HepG2 (cell line): ENCODE data around the gene SLC16A3. TPM values are rescaled to one million over a fixed set of nuclear protein-coding genes. Genes with fewer than 3 reads are reported as not detected.

Source experiments
- DRAP1 ChIP-seq: IDR thresholded peaks from 2 replicates; pipeline ENCODE4 v1.6.1; 2016; ENCODE audit warnings: missing genetic modification reagents, missing compliant biosample characterization
- FOXK1 ChIP-seq: sonication (generic); formaldehyde crosslinking; IDR thresholded peaks from 2 replicates; pipeline ENCODE4 v1.4.0; 2020; ENCODE audit warnings: low read depth, missing genetic modification reagents, borderline replicate concordance
- MEF2D ChIP-seq: sonication (generic); formaldehyde crosslinking; IDR thresholded peaks from 2 replicates; pipeline ENCODE4 v1.5.1; 2020; ENCODE audit warnings: mild to moderate bottlenecking, missing genetic modification reagents
- NCOA2 ChIP-seq: sonication (generic); formaldehyde crosslinking; IDR thresholded peaks from 2 replicates; pipeline ENCODE4 v1.8.0; 2022; ENCODE audit warnings: inconsistent platforms
- NONO ChIP-seq, 2 experiments: fragments of 450-650 bp in 1 of 2; sonication (generic) in 1 of 2; formaldehyde crosslinking in 1 of 2; IDR thresholded peaks in 1 of 2; conservative IDR thresholded peaks in 1 of 2; 2 replicates each; pipeline versions ENCODE4 v1.6.1 to v1.8.0; 2017 to 2022; ENCODE audit warnings: mild to moderate bottlenecking in 1 of 2, missing genetic modification reagents in 1 of 2, moderate library complexity in 1 of 2
- PATZ1 ChIP-seq: sonication (generic); formaldehyde crosslinking; IDR thresholded peaks from 2 replicates; pipeline ENCODE4 v1.4.0; 2020; ENCODE audit warnings: missing genetic modification reagents
- SMARCE1 ChIP-seq: fragments of 450-650 bp; IDR thresholded peaks from 2 replicates; pipeline ENCODE4 v1.6.1; 2017; ENCODE audit warnings: borderline replicate concordance
- U2AF1 ChIP-seq: fragments of 200-400 bp; formaldehyde crosslinking; optimal IDR thresholded peaks from 2 replicates; pipeline ENCODE3; 2017; ENCODE audit warnings: mild to moderate bottlenecking, low read depth, low read length
- ZBTB37 ChIP-seq: sonication (generic); formaldehyde crosslinking; IDR thresholded peaks from 2 replicates; pipeline ENCODE4 v1.4.0; 2020; ENCODE audit warnings: mild to moderate bottlenecking, missing genetic modification reagents
- ZC3H4 ChIP-seq: sonication (generic); formaldehyde crosslinking; IDR thresholded peaks from 2 replicates; pipeline ENCODE4 v1.4.0; 2020; ENCODE audit warnings: missing genetic modification reagents, borderline replicate concordance
- ZNF280D ChIP-seq: sonication (generic); formaldehyde crosslinking; IDR thresholded peaks from 2 replicates; pipeline ENCODE4 v1.5.1; 2020; ENCODE audit warnings: mild to moderate bottlenecking, missing genetic modification reagents
- ZNF609 ChIP-seq: sonication (generic); formaldehyde crosslinking; IDR thresholded peaks from 2 replicates; pipeline ENCODE4 v1.4.0; 2020; ENCODE audit warnings: mild to moderate bottlenecking, missing genetic modification reagents, borderline replicate concordance
- ZNF644 ChIP-seq: IDR thresholded peaks from 2 replicates; pipeline ENCODE4 v1.6.1; 2016; ENCODE audit warnings: low read depth
- ZNF660 ChIP-seq: sonication (generic); formaldehyde crosslinking; IDR thresholded peaks from 2 replicates; pipeline ENCODE4 v1.5.1; 2020; ENCODE audit warnings: mild to moderate bottlenecking, low read depth, missing genetic modification reagents, borderline replicate concordance
- ZNF7 ChIP-seq: IDR thresholded peaks from 2 replicates; pipeline ENCODE4 v1.6.1; 2016; ENCODE audit warnings: missing biosample characterization, missing genetic modification reagents
- ZNF75D ChIP-seq: sonication (generic); formaldehyde crosslinking; IDR thresholded peaks from 2 replicates; pipeline ENCODE4 v1.8.1; 2023; ENCODE audit warnings: missing genetic modification reagents, mild to moderate bottlenecking, borderline replicate concordance
- polyA plus RNA-seq, 8 experiments: library from polyadenylated mRNA; depleted of rRNA in 3 of 8; stranded (reverse) in 7 of 8; unstranded in 1 of 8; fragments of >200 nt; fragmentation: Illumina TruSeq in 4 of 8; extraction: Trizol in 4 of 8; gene quantifications; 2 replicates each; pipeline versions ENCODE4 v1.2.1 to v1.2.3, GENCODE V29; 2011 to 2016; ENCODE audit warnings: low read depth in 4 of 8, missing spikeins in 1 of 8, mixed read lengths in 1 of 8; ENCODE audit not compliant: insufficient read depth in 1 of 8
- total RNA-seq, 5 experiments: library from RNA; depleted of rRNA; stranded (reverse); fragments of >200 nt; fragmentation: Illumina TruSeq; extraction: Trizol; gene quantifications; 2 replicates each; pipeline ENCODE4 v1.2.3, GENCODE V29; 2016; ENCODE audit warnings: low read depth in 1 of 5

Gene SLC16A3
- total and polyA plus RNA-seq, 2 of the 13 experiments (the other 11 are each of a cell fraction or from before 2014, with no cell fraction given), result 242 to 349 TPM

- peak; percentile 40; the same call in 1 of the 2 replicates for TF ChIP-seq ZNF609 (CRISPR knock-in tag)
- no peak for TF ChIP-seq ZNF75D
- no peak for TF ChIP-seq SMARCE1
- TF ChIP-seq NONO (IDR thresholded peaks at IDR 0.05), result no peak
- TF ChIP-seq NONO (CRISPR knock-in tag; conservative IDR thresholded peaks at IDR 0.05), result peak; percentile 73
- TF ChIP-seq FOXK1 (CRISPR knock-in tag), result peak; percentile 92
- no peak for TF ChIP-seq U2AF1
- TF ChIP-seq MEF2D, result no peak
- TF ChIP-seq ZBTB37 (CRISPR knock-in tag), result no peak
- TF ChIP-seq ZNF7 (CRISPR knock-in tag), result no peak
- TF ChIP-seq PATZ1 (CRISPR knock-in tag), result peak; percentile 87
- no peak for TF ChIP-seq ZC3H4 (CRISPR knock-in tag)
- TF ChIP-seq ZNF660 (CRISPR knock-in tag), result no peak
- TF ChIP-seq DRAP1 (CRISPR knock-in tag), result 0 out of 2 replicates have a peak, but pooled peaks have one; percentile 29
- peak; percentile 59 for TF ChIP-seq NCOA2 (CRISPR knock-in tag)
- no peak; the same call in 1 of the 2 replicates for TF ChIP-seq ZNF644 (CRISPR knock-in tag)
- TF ChIP-seq ZNF280D (CRISPR knock-in tag), result 0 out of 2 replicates have a peak, but pooled peaks have one; percentile 14
Observed at GRCh38 chr17:82216301-82217119, 12.3 kb upstream of the SLC16A3 start (continued).
